A549 (cell line): Measurements from ENCODE around the gene AAK1. TPM values are rescaled to one million over a fixed set of nuclear protein-coding genes. Genes with fewer than 3 reads are reported as not detected.

Experiments
- ATAC-seq, 2 experiments: fragments of 200-7000 bp in 1 of 2; fragments of >200 bp in 1 of 2; cut with Nextera tagmentation in 1 of 2; cut with Tn5 transposase in 1 of 2; 3 replicates each; pipeline versions ENCODE4 v1.8.0 to v1.9.1; 2018 to 2020; ENCODE audit warnings: mild to moderate bottlenecking in 1 of 2, moderate library complexity in 1 of 2
- CTCF ChIA-PET: fragments of 300-600 bp; sonication (Branson Sonifier 250); formaldehyde crosslinking; extraction: SDS; loops from one replicate; lab custom pipeline; 2021; ENCODE audit warnings: antibody characterized with exemption, inconsistent platforms; lab: Yijun Ruan, JAX
- POLR2A ChIA-PET: fragments of 350-600 bp; formaldehyde crosslinking; extraction: SDS; loops from one replicate; lab custom pipeline; 2021; ENCODE audit warnings: antibody characterized with exemption, inconsistent platforms; lab: Yijun Ruan, JAX
- DNase-seq, 2 experiments: peaks; one replicate each; pipeline versions ENCODE4 v3.0.0 to v3.0.0-alpha.2; 2011 to 2016; ENCODE audit warnings: low read depth in 1 of 2, low spot score in 1 of 2
- FAIRE-seq: peaks from 2 replicates; lab custom pipeline; 2011; peaks lifted over from hg19 to GRCh38; lab: Jason Lieb, UNC
- H3K27ac ChIP-seq, 2 experiments: fragments of >200 bp; sonication (Bioruptor Twin); formaldehyde crosslinking; 3 replicates each; pipeline ENCODE4 v1.5.1; 2016 to 2017
- H3K4me1 ChIP-seq: fragments of >200 bp; sonication (Bioruptor Twin); formaldehyde crosslinking; 3 replicates; pipeline ENCODE4 v1.6.1; 2016
- H3K4me2 ChIP-seq: fragments of >200 bp; sonication (Bioruptor Twin); formaldehyde crosslinking; 3 replicates; pipeline ENCODE4 v1.6.1; 2016
- H3K4me3 ChIP-seq: fragments of >200 bp; sonication (Bioruptor Twin); formaldehyde crosslinking; 3 replicates; pipeline ENCODE4 v1.5.1; 2016
- H3K9me3 ChIP-seq: fragments of >200 bp; sonication (Bioruptor Twin); formaldehyde crosslinking; 3 replicates; pipeline ENCODE4 v1.6.1; 2016
- CEBPB ChIP-seq, 2 experiments: fragments of >200 bp in 1 of 2; sonication (Bioruptor Twin) in 1 of 2; formaldehyde crosslinking in 1 of 2; IDR thresholded peaks; 2 replicates each; pipeline ENCODE4 v1.6.1; 2012 to 2016
- CHD2 ChIP-seq: fragments of 150-350 bp; IDR thresholded peaks from 2 replicates; pipeline ENCODE4 v1.6.1; 2014; ENCODE audit warnings: low read length; ENCODE audit not compliant: partially characterized antibody
- CHD4 ChIP-seq: fragments of 200-600 bp; sonication (generic); IDR thresholded peaks from 2 replicates; pipeline ENCODE4 v1.6.1; 2016; ENCODE audit warnings: antibody characterized with exemption, mild to moderate bottlenecking, borderline replicate concordance
- ESRRA ChIP-seq: fragments of 150-350 bp; IDR thresholded peaks from 2 replicates; pipeline ENCODE4 v1.6.1; 2014; ENCODE audit warnings: mild to moderate bottlenecking, low read length, borderline replicate concordance
- FOSL2 ChIP-seq, 2 experiments: fragments of 450-650 bp in 1 of 2; fragments of >200 bp in 1 of 2; sonication (Bioruptor Twin) in 1 of 2; formaldehyde crosslinking; IDR thresholded peaks; 2 replicates each; pipeline versions ENCODE4 v1.5.0 to v1.6.1; 2016 to 2020; ENCODE audit warnings: mild to moderate bottlenecking in 1 of 2, moderate library complexity in 1 of 2
- FOXS1 ChIP-seq: fragments of 250-450 bp; sonication (Bioruptor Pico); IDR thresholded peaks from 2 replicates; pipeline ENCODE4 v1.5.0; 2020; ENCODE audit warnings: mild to moderate bottlenecking, moderate library complexity
- HES2 ChIP-seq: fragments of >200 bp; sonication (Bioruptor Twin); formaldehyde crosslinking; IDR thresholded peaks from 2 replicates; pipeline ENCODE4 v1.6.1; 2016
- HMGXB4 ChIP-seq: fragments of 250-450 bp; sonication (Bioruptor Pico); IDR thresholded peaks from 2 replicates; pipeline ENCODE4 v1.5.0; 2021; ENCODE audit warnings: mild to moderate bottlenecking, moderate library complexity, borderline replicate concordance
- HOXB5 ChIP-seq: fragments of 250-450 bp; sonication (Bioruptor Pico); IDR thresholded peaks from 2 replicates; pipeline ENCODE4 v1.5.0; 2020; ENCODE audit warnings: mild to moderate bottlenecking, moderate library complexity
- JUN ChIP-seq, 2 experiments: fragments of >200 bp; sonication (Bioruptor Twin); formaldehyde crosslinking; IDR thresholded peaks; 2 replicates in 1 of 2; 3 replicates in 1 of 2; pipeline ENCODE4 v1.6.1; 2016 to 2017
- MAFK ChIP-seq: fragments of 450-650 bp; IDR thresholded peaks from 2 replicates; pipeline ENCODE4 v1.6.1; 2014; ENCODE audit not compliant: partially characterized antibody
- MAZ ChIP-seq: fragments of 150-350 bp; IDR thresholded peaks from 2 replicates; pipeline ENCODE4 v1.6.1; 2014; ENCODE audit warnings: antibody characterized with exemption, low read depth, low read length, borderline replicate concordance
- NFE2L2 ChIP-seq: fragments of 150-350 bp; conservative IDR thresholded peaks from 2 replicates; pipeline ENCODE4 v1.6.1; 2014; ENCODE audit warnings: low read length
- NR3C1 ChIP-seq: fragments of >200 bp; sonication (Bioruptor Twin); formaldehyde crosslinking; IDR thresholded peaks from 3 replicates; pipeline ENCODE4 v1.6.1; 2017
- PHF8 ChIP-seq: fragments of 200-600 bp; sonication (generic); IDR thresholded peaks from 2 replicates; pipeline ENCODE4 v1.6.1; 2016; ENCODE audit warnings: low read depth, mild to moderate bottlenecking, antibody characterized with exemption, moderate library complexity, borderline replicate concordance
- POLR2A ChIP-seq: IDR thresholded peaks from 2 replicates; pipeline ENCODE4 v1.6.1; 2012; ENCODE audit warnings: mild to moderate bottlenecking, low read length
- RAD21 ChIP-seq, 2 experiments: fragments of >200 bp in 1 of 2; sonication (Bioruptor Twin) in 1 of 2; formaldehyde crosslinking in 1 of 2; IDR thresholded peaks in 1 of 2; conservative IDR thresholded peaks in 1 of 2; 2 replicates in 1 of 2; 3 replicates in 1 of 2; pipeline ENCODE4 v1.6.1; 2012 to 2018; ENCODE audit warnings: inconsistent platforms in 1 of 2
- RARB ChIP-seq: fragments of 250-450 bp; sonication (Bioruptor Pico); IDR thresholded peaks from 2 replicates; pipeline ENCODE4 v1.8.0; 2021; ENCODE audit warnings: mild to moderate bottlenecking, moderate library complexity
- RFX5 ChIP-seq: fragments of 450-650 bp; IDR thresholded peaks from 2 replicates; pipeline ENCODE4 v1.7.1; 2014; ENCODE audit warnings: antibody characterized with exemption, mild to moderate bottlenecking, moderate library complexity
- RNF2 ChIP-seq: fragments of 200-600 bp; sonication (generic); IDR thresholded peaks from 2 replicates; pipeline ENCODE4 v1.6.1; 2016; ENCODE audit warnings: low read depth, mild to moderate bottlenecking, antibody characterized with exemption, moderate library complexity, borderline replicate concordance
- SMC3 ChIP-seq: fragments of >200 bp; sonication (Bioruptor Twin); formaldehyde crosslinking; IDR thresholded peaks from 3 replicates; pipeline ENCODE4 v1.6.1; 2018; ENCODE audit warnings: inconsistent platforms
- SREBF2 ChIP-seq: fragments of 450-650 bp; IDR thresholded peaks from 2 replicates; pipeline ENCODE4 v1.6.1; 2014; ENCODE audit warnings: mild to moderate bottlenecking, moderate library complexity
- TFCP2L1 ChIP-seq: fragments of 250-450 bp; sonication (Bioruptor Pico); IDR thresholded peaks from 2 replicates; pipeline ENCODE4 v1.5.0; 2021; ENCODE audit warnings: mild to moderate bottlenecking
- ZC3H11A ChIP-seq: fragments of 450-650 bp; IDR thresholded peaks from 2 replicates; pipeline ENCODE4 v1.6.1; 2014; ENCODE audit warnings: antibody characterized with exemption, mild to moderate bottlenecking
- ZFP36 ChIP-seq: fragments of 450-650 bp; IDR thresholded peaks from 2 replicates; pipeline ENCODE4 v1.6.1; 2014; ENCODE audit warnings: borderline replicate concordance; ENCODE audit not compliant: partially characterized antibody
- WGBS: methylation state at CpG from one replicate; pipeline ENCODE4 v1.1.6; 2017; ENCODE audit errors: missing lambda C conversion rate; 5-methylcytosine and 5-hydroxymethylcytosine counted together
- polyA plus RNA-seq, 4 experiments: library from polyadenylated mRNA; depleted of rRNA in 3 of 4; stranded (reverse); fragments of >200 nt; fragmentation: RNase III in 1 of 4; extraction: RNeasy Plus Mini Kit Qiagen cat#74134 plus additional on column Dnase treatment in 1 of 4; gene quantifications; 2 replicates in 3 of 4; 3 replicates in 1 of 4; pipeline ENCODE4 v1.2.3, GENCODE V29; 2011 to 2017
- TF ChIP-seq, protein P1 (sequence below): fragments of >200 bp; sonication (Bioruptor Twin); formaldehyde crosslinking; IDR thresholded peaks from 3 replicates; pipeline ENCODE4 v1.6.1; 2016
- TF ChIP-seq, protein P2 (sequence below): IDR thresholded peaks from 2 replicates; pipeline ENCODE4 v1.6.1; 2012

AAK1 gene
- polyA plus RNA-seq, 2 of the 4 experiments (the other 2 are of a cell fraction) = 15.9 to 25.7 TPM

- H3K9me3 ChIP-seq = no peaks in the 10 kb centered on the region
- peak overlapping the region; percentile 56 for H3K4me3 ChIP-seq
- H3K4me1 ChIP-seq = peaks cover 17% of the 10 kb centered on the region
- ChIA-PET CTCF (interaction anchor here (0.6 to 2.3 kb wide), 19 partner anchors 8 to 279 kb away, joined by 3 to 9 read pairs (median 3); no protein-coding TSS in a partner anchor), POLR2A (interaction anchor here (0.5 to 1.7 kb wide), 10 partner anchors 13 to 477 kb away, joined by 3 to 13 read pairs (median 4); partner anchors contain the start of genes AAK1 and MXD1)
- TF ChIP-seq HOXB5 (CRISPR knock-in tag) (no peak), FOXS1 (no peak), NFE2L2 (no peak), ESRRA (no peak), CHD4 (no peak), ZFP36 (no peak)
- no peak for FAIRE-seq
- peak; percentile 42 to 55; a peak in 5 of 6 replicates for ATAC-seq
- H3K4me2 ChIP-seq = peak overlapping the region; percentile 74
- WGBS = 57% methylated on average over 7 of the region's 7 CpGs
- H3K27ac ChIP-seq = peak overlapping the region; percentile 83 to 95
- no peak for DNase-seq
Observed at GRCh38 chr2:69437751-69438154, 205.8 kb downstream of the AAK1 start.

DNA sequence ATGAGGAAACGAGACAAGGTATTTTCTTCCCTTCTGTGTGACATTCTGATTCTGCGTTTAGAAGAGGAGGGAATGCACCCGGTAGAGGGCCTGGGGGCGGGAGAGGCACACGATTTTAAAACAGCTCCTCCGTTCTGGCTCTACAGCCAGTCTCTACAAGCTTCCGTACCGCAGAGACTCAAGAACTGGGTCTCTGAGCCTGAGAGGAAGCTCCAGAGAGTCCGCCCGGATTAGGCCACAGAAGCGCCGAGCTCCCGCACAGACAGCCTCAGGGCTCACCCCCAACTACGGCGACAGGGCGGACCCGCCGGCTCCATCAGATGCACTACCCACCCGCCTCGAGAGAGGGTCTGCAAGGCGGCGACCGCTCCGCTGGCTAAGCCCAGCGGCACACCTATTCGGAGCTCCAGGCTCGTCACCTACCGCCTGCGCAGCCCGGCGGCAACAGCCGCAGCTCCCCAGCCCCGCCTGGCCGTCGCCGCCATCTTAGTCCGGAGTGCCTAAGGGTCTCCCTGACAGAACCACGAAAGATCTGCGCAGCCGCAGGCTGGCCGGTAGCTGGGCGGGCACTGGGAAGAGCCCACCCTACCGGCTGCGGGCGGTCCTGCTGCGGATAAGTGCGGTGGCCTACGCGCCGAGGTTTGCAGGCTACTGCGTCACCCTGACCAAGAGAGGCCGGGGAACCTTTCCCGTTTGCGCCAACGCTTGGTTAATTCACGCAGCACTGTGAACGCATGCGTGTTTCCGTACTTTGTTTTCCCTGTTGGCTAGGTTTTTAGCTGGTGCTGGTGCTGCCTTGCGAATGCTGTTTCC is 206.4 kb downstream of the AAK1 start, which contains the start of gene NFU1:
TSS of gene NFU1 (minus strand) at position 498 of the 813 bp plus-strand sequence. CDS start at position 485, 13 bp downstream.
- Histone ChIP-seq H3K4me3 (peak within 1 kb of the TSS; percentile 56), H3K27ac (peak within 1 kb of the TSS; percentile 83 to 95), H3K9me3 (no peaks in the 10 kb centered on the region), H3K4me1 (peaks cover 17% of the 10 kb centered on the region), H3K4me2 (peak within 1 kb of the TSS; percentile 74)
- POLR2A ChIA-PET = interaction anchor here (0.5 to 1.7 kb wide), 10 partner anchors 14 to 478 kb away, joined by 3 to 13 read pairs (median 4); partner anchors contain the start of genes AAK1, GFPT1 and MXD1
- ATAC-seq (peak; percentile 95 to 99), FAIRE-seq (no peak), DNase-seq (peak; percentile 96 to 99)
- CTCF ChIA-PET = interaction anchor here (0.6 to 2.3 kb wide), 24 partner anchors 8 to 279 kb away, joined by 3 to 11 read pairs (median 4); no protein-coding TSS in a partner anchor
- WGBS = 1% methylated on average over 38 of the region's 60 CpGs
- peak; percentile 87 for TF ChIP-seq PHF8
- peak; percentile 59; the same call in 1 of the 2 replicates for TF ChIP-seq TFCP2L1 (CRISPR knock-in tag)
- no peak for TF ChIP-seq ZC3H11A
- TF ChIP-seq POLR2A = peak; percentile 91
- TF ChIP-seq, protein P1, sequence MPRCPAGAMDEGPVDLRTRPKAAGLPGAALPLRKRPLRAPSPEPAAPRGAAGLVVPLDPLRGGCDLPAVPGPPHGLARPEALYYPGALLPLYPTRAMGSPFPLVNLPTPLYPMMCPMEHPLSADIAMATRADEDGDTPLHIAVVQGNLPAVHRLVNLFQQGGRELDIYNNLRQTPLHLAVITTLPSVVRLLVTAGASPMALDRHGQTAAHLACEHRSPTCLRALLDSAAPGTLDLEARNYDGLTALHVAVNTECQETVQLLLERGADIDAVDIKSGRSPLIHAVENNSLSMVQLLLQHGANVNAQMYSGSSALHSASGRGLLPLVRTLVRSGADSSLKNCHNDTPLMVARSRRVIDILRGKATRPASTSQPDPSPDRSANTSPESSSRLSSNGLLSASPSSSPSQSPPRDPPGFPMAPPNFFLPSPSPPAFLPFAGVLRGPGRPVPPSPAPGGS = peak; percentile 81; the same call in 2 of the 3 replicates
- peak; percentile 21; the same call in 1 of the 3 replicates for TF ChIP-seq SMC3
- no peak for TF ChIP-seq FOSL2 (IDR thresholded peaks at IDR 0.05)
- TF ChIP-seq FOSL2 (CRISPR knock-in tag; IDR thresholded peaks at IDR 0.05) = no peak
- TF ChIP-seq MAFK = peak; percentile 16
- no peak for TF ChIP-seq RNF2
- peak; percentile 91 to 95 for TF ChIP-seq JUN (IDR thresholded peaks at IDR 0.05)
- no peak for TF ChIP-seq CHD4
- peak; percentile 80 for TF ChIP-seq HMGXB4 (CRISPR knock-in tag)
- TF ChIP-seq CHD2 = no peak
- no peak for TF ChIP-seq FOXS1
- no peak for TF ChIP-seq SREBF2
- TF ChIP-seq NR3C1 = no peak
- TF ChIP-seq MAZ = no peak
- TF ChIP-seq RARB (CRISPR knock-in tag) = no peak
- no peak for TF ChIP-seq HES2
- TF ChIP-seq CEBPB (IDR thresholded peaks at IDR 0.05) = no peak
- TF ChIP-seq, protein P2, sequence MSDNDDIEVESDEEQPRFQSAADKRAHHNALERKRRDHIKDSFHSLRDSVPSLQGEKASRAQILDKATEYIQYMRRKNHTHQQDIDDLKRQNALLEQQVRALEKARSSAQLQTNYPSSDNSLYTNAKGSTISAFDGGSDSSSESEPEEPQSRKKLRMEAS = peak; percentile 57
- TF ChIP-seq RAD21 (conservative IDR thresholded peaks at IDR 0.05 in 1 of 2, IDR thresholded peaks at IDR 0.05 in 1 of 2) = peak in 1 of 2 experiments; percentile 7; a peak in 4 of 5 replicates
- TF ChIP-seq RFX5 = 0 out of 2 replicates have a peak, but pooled peaks have one; percentile 28
